Effector memory CD8-positive, alpha-beta T cell (primary cell): ENCODE measurements around the gene GUK1.
A peak's percentile ranks its signal among the peaks of the same experiment; 100 is the strongest.

Source experiments
- ATAC-seq: fragments of 150-1000 bp; cut with Tn5 transposase; replicated peaks from 2 replicates; pipeline ENCODE4 v1.10.0; 2021; ENCODE audit warnings: mild to moderate bottlenecking, moderate library complexity
- DNase-seq, 3 experiments: peaks; one replicate each; pipeline ENCODE4 v3.0.0; 2021
- H3K27ac Mint-ChIP-seq, 2 donors: one replicate each; pipeline ENCODE4 v1.8.0; 2022; ENCODE audit warnings: mild to moderate bottlenecking in 2 of 2, mixed read lengths in 2 of 2, moderate library complexity in 2 of 2
- H3K27me3 Mint-ChIP-seq, 2 donors: one replicate each; pipeline ENCODE4 v1.8.0; 2022; ENCODE audit warnings: mixed read lengths in 2 of 2
- H3K36me3 Mint-ChIP-seq: one replicate; pipeline ENCODE4 v1.8.0; 2022; ENCODE audit warnings: mild to moderate bottlenecking, moderate library complexity, mixed read lengths; ENCODE audit not compliant: insufficient read depth
- H3K4me1 Mint-ChIP-seq, 2 donors: one replicate each; pipeline ENCODE4 v1.8.0; 2022; ENCODE audit warnings: low read depth in 2 of 2, mixed read lengths in 2 of 2
- H3K4me3 Mint-ChIP-seq, 2 donors: one replicate each; pipeline ENCODE4 v1.8.0; 2022; ENCODE audit warnings: mild to moderate bottlenecking in 2 of 2, mixed read lengths in 2 of 2, moderate library complexity in 2 of 2
- H3K9me3 Mint-ChIP-seq, 2 donors: one replicate each; pipeline ENCODE4 v1.8.0; 2022; ENCODE audit warnings: mixed read lengths in 2 of 2

GUK1 gene

DNA sequence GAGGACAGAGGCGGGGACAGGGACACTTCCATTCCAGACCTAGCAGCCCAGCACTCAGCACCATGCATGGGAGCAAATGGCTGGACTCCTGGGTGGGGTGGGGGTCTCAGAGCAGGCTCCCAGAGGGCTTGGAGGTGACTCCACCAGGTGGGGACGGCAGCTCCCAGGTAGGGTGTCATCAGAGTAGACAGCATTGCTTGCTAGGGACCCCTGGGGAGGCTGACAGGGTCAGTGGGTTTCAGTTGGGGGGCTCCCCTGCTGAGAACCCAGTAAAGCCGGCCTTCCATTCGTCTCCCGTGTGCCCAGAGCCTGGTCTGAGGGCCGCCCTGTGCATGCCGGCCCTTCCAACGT is 4.9 kb downstream of the GUK1 start:
- peak overlapping the region; percentile 41 to 77 for H3K27ac Mint-ChIP-seq

GRCh38 chr1:228145463-228146416 is 5.7 kb downstream of the GUK1 start:
- Mint-ChIP-seq H3K9me3 (no peaks in the 10 kb centered on the region), H3K27me3 (no peaks in the 10 kb centered on the region), H3K4me3 (no peak overlapping the region), H3K36me3 (peaks cover 52% of the 10 kb centered on the region), H3K27ac (no peak overlapping the region), H3K4me1 (peaks cover 31 to 40% of the 10 kb centered on the region in 2 donors)
- ATAC-seq (no peak), DNase-seq (no peak)

More for the DNA sequence above, 4.9 kb downstream of the GUK1 start:
- Mint-ChIP-seq H3K4me3 (peak overlapping the region in 1 of 2 donors; percentile 21), H3K27me3 (no peaks in the 10 kb centered on the region), H3K36me3 (peaks cover 52% of the 10 kb centered on the region), H3K9me3 (no peaks in the 10 kb centered on the region), H3K4me1 (peaks cover 31 to 40% of the 10 kb centered on the region in 2 donors)
- DNase-seq (no peak), ATAC-seq (no peak)

DNA sequence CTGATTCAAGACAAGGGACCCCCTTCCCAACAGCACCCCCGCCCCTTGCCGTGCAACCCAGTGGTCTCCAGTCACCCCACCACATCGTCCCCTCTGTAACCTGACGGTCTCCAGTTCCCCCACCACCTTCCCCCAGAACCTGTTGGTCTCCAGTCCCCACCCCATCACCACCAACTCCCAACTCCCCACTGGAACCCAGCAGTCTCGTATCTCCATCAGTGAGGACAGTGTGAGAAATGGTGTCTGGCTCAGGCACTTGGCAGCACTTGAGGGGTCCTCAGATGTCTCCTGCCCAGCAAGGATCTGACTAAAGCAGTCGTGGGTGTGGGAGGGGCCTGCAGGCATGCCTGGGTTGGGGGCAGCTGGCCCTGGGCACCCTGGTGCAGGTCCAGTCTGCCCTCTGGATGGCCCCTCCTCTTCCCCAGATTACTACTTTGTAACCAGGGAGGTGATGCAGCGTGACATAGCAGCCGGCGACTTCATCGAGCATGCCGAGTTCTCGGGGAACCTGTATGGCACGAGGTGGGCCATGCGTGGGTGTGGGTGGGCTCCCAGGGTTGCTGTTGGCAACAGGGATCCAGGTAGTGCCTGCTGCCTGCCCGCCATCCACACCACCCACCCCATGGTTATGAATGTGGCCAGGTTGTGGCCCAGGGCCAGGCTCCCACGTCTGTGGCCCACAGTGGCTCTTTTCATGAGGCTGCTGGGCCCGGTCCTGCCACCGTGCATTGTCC is 6.5 kb downstream of the GUK1 start:
- Mint-ChIP-seq H3K4me3 (no peak overlapping the region), H3K27me3 (no peaks in the 10 kb centered on the region), H3K4me1 (peaks cover 25 to 35% of the 10 kb centered on the region in 2 donors), H3K36me3 (peaks cover 49% of the 10 kb centered on the region), H3K9me3 (no peaks in the 10 kb centered on the region), H3K27ac (no peak overlapping the region)
- DNase-seq (no peak), ATAC-seq (no peak)

DNA sequence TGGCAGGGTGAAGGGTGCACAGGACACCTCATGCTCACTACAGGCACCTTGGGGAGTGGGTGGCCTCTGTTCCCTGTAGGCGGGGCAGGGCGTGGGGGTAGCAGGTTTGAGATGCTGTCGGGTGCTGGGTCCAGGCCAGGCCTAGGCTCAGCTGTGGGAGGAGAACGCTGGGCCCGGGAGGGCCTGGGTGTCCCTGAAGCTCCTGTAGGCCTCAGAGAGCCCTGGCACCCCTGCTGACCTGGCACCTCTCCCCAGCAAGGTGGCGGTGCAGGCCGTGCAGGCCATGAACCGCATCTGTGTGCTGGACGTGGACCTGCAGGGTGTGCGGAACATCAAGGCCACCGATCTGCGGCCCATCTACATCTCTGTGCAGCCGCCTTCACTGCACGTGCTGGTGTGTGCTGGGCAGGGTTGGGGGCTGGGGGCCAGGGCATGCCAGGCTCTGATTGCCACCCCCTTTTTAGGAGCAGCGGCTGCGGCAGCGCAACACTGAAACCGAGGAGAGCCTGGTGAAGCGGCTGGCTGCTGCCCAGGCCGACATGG is 7.1 kb downstream of the GUK1 start:
- no peak overlapping the region for H3K4me3 Mint-ChIP-seq

DNA sequence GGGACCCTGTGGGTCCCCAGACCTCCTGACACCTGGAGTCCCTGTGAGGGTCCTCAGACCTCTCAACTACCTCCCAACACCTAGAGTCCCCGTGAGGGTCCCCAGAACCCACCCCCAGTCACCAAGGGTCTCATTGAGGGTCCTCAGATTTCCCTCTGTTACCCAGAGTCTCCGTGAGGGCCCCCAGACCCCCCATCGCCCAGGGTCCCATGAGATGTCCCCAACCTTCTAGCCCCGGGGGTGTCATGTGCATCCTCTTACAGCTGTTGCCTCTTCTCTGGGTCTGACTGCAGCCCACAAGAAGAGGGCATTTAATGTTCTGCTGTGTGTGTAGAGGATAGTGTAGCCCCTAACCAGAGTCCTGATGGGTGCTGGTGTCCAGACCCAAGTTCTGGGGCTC is 7.7 kb downstream of the GUK1 start:
- H3K9me3 Mint-ChIP-seq: no peaks in the 10 kb centered on the region
- peak overlapping the region; percentile 23 to 28 for H3K27ac Mint-ChIP-seq
- peaks cover 42% of the 10 kb centered on the region for H3K36me3 Mint-ChIP-seq
- ATAC-seq (no peak), DNase-seq (no peak)
- no peak overlapping the region for H3K4me3 Mint-ChIP-seq
- H3K27me3 Mint-ChIP-seq: no peaks in the 10 kb centered on the region
- H3K4me1 Mint-ChIP-seq: peaks cover 19 to 26% of the 10 kb centered on the region in 2 donors

More for the DNA sequence above, 7.1 kb downstream of the GUK1 start:
- H3K36me3 Mint-ChIP-seq: peaks cover 44% of the 10 kb centered on the region
- H3K9me3 Mint-ChIP-seq: no peaks in the 10 kb centered on the region
- ATAC-seq (no peak), DNase-seq (no peak)
- peaks cover 21 to 30% of the 10 kb centered on the region in 2 donors for H3K4me1 Mint-ChIP-seq
- H3K27me3 Mint-ChIP-seq: no peaks in the 10 kb centered on the region
- H3K27ac Mint-ChIP-seq: no peak overlapping the region

DNA sequence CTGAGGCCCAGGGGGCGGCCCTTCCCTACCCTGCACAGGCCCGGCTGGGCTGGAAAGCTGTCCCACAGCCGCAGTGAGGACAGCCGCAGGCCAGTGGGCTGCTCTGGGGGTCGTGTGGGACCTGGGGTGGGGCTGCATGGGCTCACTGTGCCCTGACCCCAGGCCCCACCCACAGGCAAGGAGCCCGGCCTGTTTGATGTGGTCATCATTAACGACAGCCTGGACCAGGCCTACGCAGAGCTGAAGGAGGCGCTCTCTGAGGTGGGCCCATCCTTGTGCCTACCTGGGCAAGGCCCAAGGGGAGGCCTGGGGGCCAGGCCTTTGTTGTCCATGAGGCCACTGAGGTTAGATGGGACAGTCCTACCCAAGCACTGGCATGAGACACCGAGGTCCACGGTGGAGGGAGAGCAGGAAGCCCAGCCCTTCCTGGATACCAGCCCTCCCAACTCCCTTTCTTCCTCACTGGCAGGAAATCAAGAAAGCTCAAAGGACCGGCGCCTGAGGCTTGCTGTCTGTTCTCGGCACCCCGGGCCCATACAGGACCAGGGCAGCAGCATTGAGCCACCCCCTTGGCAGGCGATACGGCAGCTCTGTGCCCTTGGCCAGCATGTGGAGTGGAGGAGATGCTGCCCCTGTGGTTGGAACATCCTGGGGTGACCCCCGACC is 8.2 kb downstream of the GUK1 start:
- Mint-ChIP-seq H3K9me3 (no peaks in the 10 kb centered on the region), H3K4me1 (peaks cover 14 to 21% of the 10 kb centered on the region in 2 donors), H3K27me3 (no peaks in the 10 kb centered on the region), H3K4me3 (no peak overlapping the region), H3K27ac (peak overlapping the region; percentile 28 to 66), H3K36me3 (peaks cover 42% of the 10 kb centered on the region)
- DNase-seq (no peak), ATAC-seq (no peak)

- ATAC-seq (no peak), DNase-seq (no peak)
- Mint-ChIP-seq H3K36me3 (peaks cover 41% of the 10 kb centered on the region), H3K4me3 (no peak overlapping the region), H3K27me3 (no peaks in the 10 kb centered on the region), H3K9me3 (no peaks in the 10 kb centered on the region), H3K27ac (peak overlapping the region in 1 of 2 donors; percentile 66), H3K4me1 (peaks cover 8 to 14% of the 10 kb centered on the region in 2 donors)
These were observed 8.9 kb downstream of the GUK1 start for GRCh38 chr1:228148935-228149405.

- Mint-ChIP-seq H3K9me3 (no peaks in the 10 kb centered on the region), H3K27me3 (no peaks in the 10 kb centered on the region), H3K27ac (peak within 1 kb of the TSS in 1 of 2 donors; percentile 86), H3K36me3 (peaks cover 41% of the 10 kb centered on the region), H3K4me1 (peaks cover 4 to 9% of the 10 kb centered on the region in 2 donors), H3K4me3 (no peak within 1 kb of the TSS)
- DNase-seq (no peak), ATAC-seq (peak; percentile 13)
These were observed 9.5 kb downstream of the GUK1 start, which contains the start of gene GJC2 for GRCh38 chr1:228149406-228150119. GJC2 (plus strand) TSS chr1:228149930; CDS start chr1:228157759, 7,829 bp downstream.

GRCh38 chr1:228150120-228150460 is 10.0 kb downstream of the GUK1 start:
- peaks cover 41% of the 10 kb centered on the region for H3K36me3 Mint-ChIP-seq
- H3K9me3 Mint-ChIP-seq: no peaks in the 10 kb centered on the region
- H3K27ac Mint-ChIP-seq: peak overlapping the region in 1 of 2 donors; percentile 86
- no peak overlapping the region for H3K4me3 Mint-ChIP-seq
- H3K4me1 Mint-ChIP-seq: peaks cover 6 to 8% of the 10 kb centered on the region in 2 donors
- ATAC-seq (no peak), DNase-seq (no peak)
- no peaks in the 10 kb centered on the region for H3K27me3 Mint-ChIP-seq

- Mint-ChIP-seq H3K4me1 (peaks cover 8 to 10% of the 10 kb centered on the region in 2 donors), H3K9me3 (no peaks in the 10 kb centered on the region), H3K4me3 (no peak overlapping the region), H3K36me3 (peaks cover 43% of the 10 kb centered on the region), H3K27ac (peak overlapping the region in 1 of 2 donors; percentile 86), H3K27me3 (no peaks in the 10 kb centered on the region)
- DNase-seq: no peak
- ATAC-seq: peak; percentile 2
These were observed 10.5 kb downstream of the GUK1 start for GRCh38 chr1:228150461-228151179.

- Mint-ChIP-seq H3K9me3 (no peaks in the 10 kb centered on the region), H3K27me3 (no peaks in the 10 kb centered on the region), H3K27ac (peak overlapping the region; percentile 73 to 86), H3K4me3 (peak overlapping the region in 1 of 2 donors; percentile 14), H3K36me3 (peaks cover 39% of the 10 kb centered on the region), H3K4me1 (peaks cover 8 to 11% of the 10 kb centered on the region in 2 donors)
- no peak for DNase-seq
- ATAC-seq: peak; percentile 18
These were observed 11.3 kb downstream of the GUK1 start for GRCh38 chr1:228151180-228151925.
